Fibroblast of lung (primary cell): ENCODE data around the gene ENOX1. TPM values are rescaled to one million over a fixed set of nuclear protein-coding genes. Genes with fewer than 3 reads are reported as not detected.

Experiments
- DNase-seq, 2 donors: peaks; one replicate each; pipeline versions ENCODE4 v3.0.0 to v3.0.0-alpha.2; 2010; ENCODE audit warnings: low read depth in 2 of 2
- H2AFZ ChIP-seq: 2 replicates; pipeline ENCODE4 v1.5.1; 2012; ENCODE audit warnings: low read length, control low read depth, inconsistent platforms
- H3K27ac ChIP-seq: 2 replicates; pipeline ENCODE4 v1.5.1; 2011; ENCODE audit warnings: low read length, control low read depth; ENCODE audit not compliant: insufficient read depth
- H3K27me3 ChIP-seq: 2 replicates; pipeline ENCODE4 v1.5.1; 2011; ENCODE audit warnings: mild to moderate bottlenecking, low read length; ENCODE audit not compliant: control insufficient read depth, insufficient read depth
- H3K36me3 ChIP-seq: 2 replicates; pipeline ENCODE4 v1.5.1; 2011; ENCODE audit warnings: low read length; ENCODE audit not compliant: control insufficient read depth, insufficient read depth
- H3K4me1 ChIP-seq: 2 replicates; pipeline ENCODE4 v1.5.1; 2011; ENCODE audit warnings: low read length; ENCODE audit not compliant: control insufficient read depth, insufficient read depth; ENCODE audit errors: extremely low read depth
- H3K4me2 ChIP-seq: 2 replicates; pipeline ENCODE4 v1.5.1; 2011; ENCODE audit warnings: low read length, control low read depth; ENCODE audit not compliant: insufficient read depth; ENCODE audit errors: extremely low read depth
- H3K4me3 ChIP-seq, 4 experiments: fragments of 200-600 bp in 1 of 4; sonication (generic) in 1 of 4; replicated peaks in 1 of 4; 2 replicates each; pipeline ENCODE4 v1.5.1; 2011 to 2016; ENCODE audit warnings: low read length in 4 of 4, low read depth in 3 of 4, mild to moderate bottlenecking in 3 of 4, control low read depth in 2 of 4, inconsistent platforms in 1 of 4, mixed read lengths in 1 of 4; ENCODE audit not compliant: insufficient read depth in 1 of 4; ENCODE audit errors: control extremely low read depth in 1 of 4
- H3K79me2 ChIP-seq: 2 replicates; pipeline ENCODE4 v1.5.1; 2012; ENCODE audit warnings: mild to moderate bottlenecking, low read length, inconsistent platforms; ENCODE audit not compliant: control insufficient read depth, insufficient read depth
- H3K9ac ChIP-seq: 2 replicates; pipeline ENCODE4 v1.5.1; 2011; ENCODE audit warnings: mild to moderate bottlenecking, low read length, control low read depth; ENCODE audit not compliant: insufficient read depth
- H3K9me3 ChIP-seq: 2 replicates; pipeline ENCODE4 v1.5.1; 2012; ENCODE audit warnings: low read depth, low read length; ENCODE audit not compliant: control insufficient read depth, insufficient read depth
- H4K20me1 ChIP-seq: 2 replicates; pipeline ENCODE4 v1.5.1; 2011; ENCODE audit warnings: low read length; ENCODE audit not compliant: control insufficient read depth, insufficient read depth; ENCODE audit errors: extremely low read depth
- CTCF ChIP-seq, 2 donors: IDR thresholded peaks in 1 of 2; conservative IDR thresholded peaks in 1 of 2; 1 replicate in 1 of 2; 2 replicates in 1 of 2; pipeline ENCODE4 v1.5.1; 2011 to 2012; ENCODE audit warnings: low read length in 2 of 2, control low read depth in 1 of 2, inconsistent platforms in 1 of 2, low read depth in 1 of 2, mild to moderate bottlenecking in 1 of 2
- EZH2 ChIP-seq: IDR thresholded peaks from 2 replicates; pipeline ENCODE4 v1.5.1; 2012; ENCODE audit warnings: low read length, control low read depth, mild to moderate bottlenecking; ENCODE audit errors: missing control alignments
- polyA plus RNA-seq, 2 donors: library from polyadenylated mRNA; depleted of rRNA in 1 of 2; stranded (reverse) in 1 of 2; unstranded in 1 of 2; fragments of >200 nt; gene quantifications; 2 replicates each; pipeline ENCODE4 v1.2.1, GENCODE V29; 2011 to 2012; ENCODE audit warnings: missing spikeins in 1 of 2
- total RNA-seq: library from RNA; depleted of rRNA; stranded (reverse); fragments of >200 nt; gene quantifications from 2 replicates; pipeline ENCODE4 v1.2.1, GENCODE V29; 2014

ENOX1 gene
- total and polyA plus RNA-seq, 2 donors (not counting 1 experiment from before 2014, with no cell fraction given), result 3.5 to 7.6 TPM

GRCh38 chr13:43265028-43265427 lies 521.7 kb downstream of the ENOX1 start:
- Histone ChIP-seq H3K4me2 (no peak overlapping the region), H3K36me3 (no peaks in the 10 kb centered on the region), H4K20me1 (no peaks in the 10 kb centered on the region), H3K4me1 (peaks cover 9% of the 10 kb centered on the region), H3K27me3 (no peaks in the 10 kb centered on the region), H3K79me2 (no peaks in the 10 kb centered on the region), H3K9ac (no peak overlapping the region), H2AFZ (no peak overlapping the region), H3K4me3 (no peak overlapping the region), H3K9me3 (no peaks in the 10 kb centered on the region), H3K27ac (no peak overlapping the region)
- DNase-seq, result no peak
- no peak for TF ChIP-seq CTCF (conservative IDR thresholded peaks at IDR 0.05 in 1 of 2, IDR thresholded peaks at IDR 0.05 in 1 of 2; ENCODE audit: low read depth in 1 of 2, low read length in 2 of 2)
- TF ChIP-seq EZH2, result no peak

DNA sequence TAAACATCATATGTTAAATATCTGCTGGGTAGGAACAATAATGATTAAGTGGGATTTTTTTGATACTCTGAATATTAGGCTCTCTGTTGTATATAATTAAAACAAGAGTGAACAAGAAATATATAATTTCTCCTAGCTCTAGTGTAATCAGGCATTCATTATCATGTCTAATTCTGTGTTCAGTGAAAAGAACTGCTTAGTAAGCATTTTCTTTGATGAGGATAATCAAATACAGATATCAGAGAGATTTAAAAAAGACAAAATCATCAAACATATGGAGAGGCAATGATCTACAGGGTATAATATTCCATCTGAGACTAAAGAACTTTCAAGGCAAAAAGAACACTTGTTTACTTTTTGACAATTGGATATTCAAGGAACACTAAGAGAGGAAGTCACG lies 522.3 kb downstream of the ENOX1 start:
- Histone ChIP-seq H3K27ac (no peak overlapping the region), H3K79me2 (no peaks in the 10 kb centered on the region), H3K36me3 (no peaks in the 10 kb centered on the region), H3K27me3 (no peaks in the 10 kb centered on the region), H3K4me3 (no peak overlapping the region), H3K4me1 (peaks cover 6% of the 10 kb centered on the region), H4K20me1 (no peaks in the 10 kb centered on the region), H3K9ac (no peak overlapping the region), H3K9me3 (no peaks in the 10 kb centered on the region), H3K4me2 (no peak overlapping the region), H2AFZ (no peak overlapping the region)
- no peak for DNase-seq
- TF ChIP-seq CTCF (conservative IDR thresholded peaks at IDR 0.05 in 1 of 2, IDR thresholded peaks at IDR 0.05 in 1 of 2; ENCODE audit: low read depth in 1 of 2, low read length in 2 of 2) (no peak), EZH2 (no peak)

GRCh38 chr13:43263047-43263446 lies 523.7 kb downstream of the ENOX1 start:
- no peak overlapping the region for H3K9ac ChIP-seq
- TF ChIP-seq EZH2 (no peak), CTCF (conservative IDR thresholded peaks at IDR 0.05 in 1 of 2, IDR thresholded peaks at IDR 0.05 in 1 of 2; ENCODE audit: low read depth in 1 of 2, low read length in 2 of 2) (no peak)
- no peaks in the 10 kb centered on the region for H3K79me2 ChIP-seq
- no peaks in the 10 kb centered on the region for H3K36me3 ChIP-seq
- peaks cover 6% of the 10 kb centered on the region for H3K4me1 ChIP-seq
- H4K20me1 ChIP-seq, result no peaks in the 10 kb centered on the region
- no peak overlapping the region for H3K4me3 ChIP-seq
- DNase-seq, result no peak
- no peaks in the 10 kb centered on the region for H3K9me3 ChIP-seq
- no peak overlapping the region for H2AFZ ChIP-seq
- no peak overlapping the region for H3K4me2 ChIP-seq
- H3K27ac ChIP-seq, result no peak overlapping the region
- no peaks in the 10 kb centered on the region for H3K27me3 ChIP-seq
